Activated T-helper 2 cell treated with anti-CD3 and anti-CD28 coated beads, Interferon-gamma antibody, Interleukin-2, Interleukin-4, amounts not matched to agents 10 μg/mL and 5 μg/mL and 100 μg/mL, durations not matched to agents 14 hours and 24 hours and 36 hours (primary cell): ENCODE results near the gene SDHAF2. TPM values are rescaled to one million over a fixed set of nuclear protein-coding genes. Genes with fewer than 3 reads are reported as not detected.

Source experiments
- total RNA-seq: library from RNA; stranded (reverse); gene quantifications from 2 replicates; pipeline ENCODE4 v1.2.3, GENCODE V29; 2022

Gene SDHAF2
- total RNA-seq, 1 donor from 2014 or later = 46.4 TPM

Other genes with a start within 250 kb of the SDHAF2 start
- gene PGA3, start 226.6 kb upstream of the SDHAF2 start, total RNA-seq = not detected in 2 replicates
- not detected in 2 replicates for gene PGA4, start 207.8 kb upstream of the SDHAF2 start, total RNA-seq
- not detected in 2 replicates for gene PGA5, start 188.9 kb upstream of the SDHAF2 start, total RNA-seq
- 8.1 and 10.1 TPM in 2 replicates for gene VWCE, start 134.8 kb upstream of the SDHAF2 start, total RNA-seq
- gene DDB1, start 97.0 kb upstream of the SDHAF2 start, total RNA-seq = 260 and 264 TPM in 2 replicates
- 72.8 and 78.3 TPM in 2 replicates for gene TKFC, start 96.9 kb upstream of the SDHAF2 start, total RNA-seq
- 32.9 and 34.1 TPM in 2 replicates for gene CYB561A3, start 68.2 kb upstream of the SDHAF2 start, total RNA-seq
- 52.3 and 54.5 TPM in 2 replicates for gene TMEM138, start 67.8 kb upstream of the SDHAF2 start, total RNA-seq
- gene TMEM216, start 37.5 kb upstream of the SDHAF2 start, total RNA-seq = 18.5 and 20.5 TPM in 2 replicates
- 123 and 135 TPM in 2 replicates for gene CPSF7, start 149 bp upstream of the SDHAF2 start, total RNA-seq
- gene LRRC10B, start 78.6 kb downstream of the SDHAF2 start, total RNA-seq = 0.07 and 0.11 TPM in 2 replicates
- gene SYT7, start 151.0 kb downstream of the SDHAF2 start, total RNA-seq = 0.09 and 0.30 TPM in 2 replicates